SIG-M5 treated with dmso at 0.1 percent for 504 hours (cell line): ENCODE data around the gene SMIM13.

Experiments
- DNase-seq: peaks from one replicate; lab custom pipeline; 2025; ENCODE audit not compliant: unreplicated experiment; lab: John Stamatoyannopoulos, UW

SMIM13 gene

GRCh38 chr6:11185204-11185842 is 91.7 kb downstream of the SMIM13 start:
- no peak for DNase-seq

GRCh38 chr6:11187301-11187700 is 93.7 kb downstream of the SMIM13 start:
- DNase-seq: no peak
